WERI-Rb-1 (cell line): ENCODE data around the gene MTUS2.
A peak's percentile ranks its signal among the peaks of the same experiment; 100 is the strongest.

Source experiments
- DNase-seq: peaks from one replicate; pipeline ENCODE4 v3.0.0-alpha.2; 2020
- H3K27ac ChIP-seq: fragments of 250-450 bp; sonication (Bioruptor Pico); 2 replicates; pipeline ENCODE4 v1.5.1; 2020; ENCODE audit warnings: mild to moderate bottlenecking, moderate library complexity
- H3K27me3 ChIP-seq: fragments of 250-450 bp; sonication (Bioruptor Pico); 2 replicates; pipeline ENCODE4 v1.5.1; 2021; ENCODE audit warnings: mild to moderate bottlenecking, low read depth, moderate library complexity; ENCODE audit not compliant: insufficient read depth, severe bottlenecking
- H3K36me3 ChIP-seq: fragments of 250-450 bp; sonication (Bioruptor Pico); 2 replicates; pipeline ENCODE4 v1.5.1; 2020; ENCODE audit warnings: mild to moderate bottlenecking, moderate library complexity
- H3K4me3 ChIP-seq: 2 replicates; pipeline ENCODE4 v1.5.1; 2011; ENCODE audit warnings: low read depth, mild to moderate bottlenecking, control low read depth, low read length
- H3K9me3 ChIP-seq: fragments of 250-450 bp; sonication (Bioruptor Pico); 2 replicates; pipeline ENCODE4 v1.5.1; 2021; ENCODE audit warnings: mild to moderate bottlenecking, moderate library complexity; ENCODE audit not compliant: severe bottlenecking
- TF ChIP-seq, protein P1 (sequence below): IDR thresholded peaks from 2 replicates; pipeline ENCODE4 v1.5.1; 2011; ENCODE audit warnings: low read depth, mild to moderate bottlenecking, control low read depth, inconsistent platforms, low read length

The MTUS2 gene

DNA sequence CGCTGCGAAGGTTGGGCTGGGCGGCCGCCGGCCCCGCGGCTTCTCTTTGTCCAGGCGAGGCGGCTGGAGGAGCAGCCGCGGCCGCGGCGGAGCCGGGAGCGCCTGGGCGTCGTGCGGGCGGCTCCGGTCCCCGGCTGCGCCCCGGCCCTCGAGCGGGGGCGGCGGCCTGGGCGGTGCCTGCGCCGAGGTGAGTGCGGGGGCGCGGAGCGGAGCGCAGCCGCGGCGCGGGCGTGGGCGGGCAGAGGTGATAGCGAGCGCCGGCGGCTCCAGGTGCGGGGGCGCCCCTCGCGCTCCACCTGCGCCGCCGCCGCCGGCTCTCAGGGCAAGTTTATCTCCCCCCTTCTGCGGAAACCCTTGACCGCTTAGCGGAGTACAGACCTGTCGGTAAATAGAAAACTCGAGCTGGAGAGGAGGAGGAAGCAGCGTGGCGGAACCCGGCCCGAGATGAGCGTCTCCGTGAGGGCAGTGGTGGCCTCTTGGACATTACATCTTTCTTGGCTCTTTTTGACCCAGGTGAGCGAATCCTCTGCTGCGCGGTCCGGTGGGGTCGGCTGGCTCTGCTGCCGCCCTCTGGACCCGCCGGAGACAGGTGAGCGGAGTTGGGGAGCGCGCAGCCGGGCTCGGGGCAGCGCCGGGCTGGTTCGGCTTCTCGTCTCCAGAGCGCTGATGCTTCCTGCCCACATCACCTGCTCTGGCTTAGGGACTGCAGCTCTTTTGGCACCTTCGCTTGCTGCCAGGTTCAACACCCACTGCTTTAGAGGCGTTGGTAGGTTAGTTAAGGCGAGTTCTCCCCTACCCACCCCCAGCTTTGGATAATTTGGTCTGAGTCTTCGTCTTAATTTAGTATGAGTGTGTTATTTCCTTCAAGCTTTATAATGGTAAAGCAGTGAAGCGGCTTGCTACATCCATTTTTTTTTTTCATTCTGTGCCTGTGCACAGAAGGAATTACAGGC lies at the start of gene MTUS2:
Gene MTUS2 (plus strand): TSS at position 241 of the 953 bp plus-strand sequence.
- no peak within 1 kb of the TSS for H3K27ac ChIP-seq
- H3K27me3 ChIP-seq, result peaks cover 17% of the 10 kb centered on the region
- no peaks in the 10 kb centered on the region for H3K36me3 ChIP-seq
- TF ChIP-seq, protein P1, sequence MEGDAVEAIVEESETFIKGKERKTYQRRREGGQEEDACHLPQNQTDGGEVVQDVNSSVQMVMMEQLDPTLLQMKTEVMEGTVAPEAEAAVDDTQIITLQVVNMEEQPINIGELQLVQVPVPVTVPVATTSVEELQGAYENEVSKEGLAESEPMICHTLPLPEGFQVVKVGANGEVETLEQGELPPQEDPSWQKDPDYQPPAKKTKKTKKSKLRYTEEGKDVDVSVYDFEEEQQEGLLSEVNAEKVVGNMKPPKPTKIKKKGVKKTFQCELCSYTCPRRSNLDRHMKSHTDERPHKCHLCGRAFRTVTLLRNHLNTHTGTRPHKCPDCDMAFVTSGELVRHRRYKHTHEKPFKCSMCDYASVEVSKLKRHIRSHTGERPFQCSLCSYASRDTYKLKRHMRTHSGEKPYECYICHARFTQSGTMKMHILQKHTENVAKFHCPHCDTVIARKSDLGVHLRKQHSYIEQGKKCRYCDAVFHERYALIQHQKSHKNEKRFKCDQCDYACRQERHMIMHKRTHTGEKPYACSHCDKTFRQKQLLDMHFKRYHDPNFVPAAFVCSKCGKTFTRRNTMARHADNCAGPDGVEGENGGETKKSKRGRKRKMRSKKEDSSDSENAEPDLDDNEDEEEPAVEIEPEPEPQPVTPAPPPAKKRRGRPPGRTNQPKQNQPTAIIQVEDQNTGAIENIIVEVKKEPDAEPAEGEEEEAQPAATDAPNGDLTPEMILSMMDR, result no peak
- peak within 1 kb of the TSS; percentile 16; the same call in 1 of the 2 replicates for H3K4me3 ChIP-seq
- no peak for DNase-seq
- no peaks in the 10 kb centered on the region for H3K9me3 ChIP-seq

DNA sequence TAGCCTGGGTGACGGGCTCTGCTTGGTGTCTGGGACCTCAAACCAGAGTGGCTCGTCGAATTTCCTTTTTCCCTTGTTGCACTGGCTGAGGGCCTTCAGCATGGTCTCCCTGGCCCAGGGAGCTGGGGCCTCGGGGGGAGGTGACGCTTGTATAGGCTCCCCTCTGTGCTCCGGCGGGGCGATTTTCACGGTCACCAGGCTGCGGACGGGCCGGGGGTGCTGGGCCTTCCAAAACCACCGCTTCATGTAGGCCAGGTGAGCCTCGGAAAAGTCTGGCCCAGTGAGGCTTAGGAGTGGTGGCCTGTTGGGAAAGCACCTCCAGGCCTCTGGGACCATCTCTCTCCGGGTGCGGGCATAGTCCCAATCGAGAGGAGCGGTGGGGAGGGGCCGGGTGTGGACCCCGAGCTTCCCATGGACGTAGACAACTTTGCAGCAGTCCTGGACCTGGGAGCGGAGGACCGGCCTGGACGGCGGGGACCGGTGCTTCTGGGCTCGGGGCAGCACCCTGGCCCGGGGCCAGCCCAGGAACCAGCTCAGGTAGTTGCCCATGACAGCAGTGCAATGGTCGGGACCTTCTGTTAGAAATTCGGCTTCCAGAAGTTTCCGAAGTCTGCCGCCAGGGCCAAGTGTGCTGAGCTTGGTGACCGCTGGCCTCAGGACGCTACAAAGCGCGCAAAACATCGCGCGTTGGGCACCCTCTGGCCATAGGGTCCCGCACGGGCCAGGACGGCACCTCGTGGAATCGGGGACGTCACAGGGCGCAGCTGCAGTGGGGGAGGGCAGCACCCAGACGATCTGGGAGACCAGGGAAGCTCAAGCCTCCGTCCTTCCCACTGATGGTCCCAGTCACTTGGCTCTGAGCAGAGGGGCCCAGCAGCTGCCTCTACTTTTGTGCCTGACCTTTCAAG lies 41.6 kb upstream of the MTUS2 start:
- H3K27me3 ChIP-seq, result no peaks in the 10 kb centered on the region
- H3K27ac ChIP-seq, result no peak overlapping the region
- TF ChIP-seq, protein P1, result no peak
- no peaks in the 10 kb centered on the region for H3K9me3 ChIP-seq
- DNase-seq, result no peak
- H3K36me3 ChIP-seq, result no peaks in the 10 kb centered on the region
- no peak overlapping the region for H3K4me3 ChIP-seq

DNA sequence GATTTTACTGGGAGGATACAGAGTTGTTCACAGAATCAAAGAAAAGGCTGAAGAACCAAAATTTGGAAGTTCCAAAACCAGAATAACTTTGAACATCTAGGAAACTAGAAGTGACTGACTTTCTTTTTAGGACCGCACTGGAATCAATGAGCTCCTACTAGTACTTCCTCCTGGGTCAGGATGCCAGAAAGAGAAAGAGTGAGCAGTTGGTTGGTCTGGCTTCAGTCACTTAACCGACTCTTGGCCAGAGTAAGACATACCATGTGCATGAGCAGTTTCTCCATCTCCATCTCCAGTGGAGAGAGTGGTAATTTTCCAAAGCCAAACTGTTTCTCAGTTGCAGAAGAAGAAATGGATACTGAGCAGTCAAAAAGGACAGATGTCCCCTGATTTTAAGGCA lies 27.1 kb upstream of the MTUS2 start:
- Histone ChIP-seq H3K36me3 (no peaks in the 10 kb centered on the region), H3K27ac (no peak overlapping the region), H3K4me3 (no peak overlapping the region), H3K9me3 (no peaks in the 10 kb centered on the region), H3K27me3 (no peaks in the 10 kb centered on the region)
- TF ChIP-seq, protein P1, result no peak
- DNase-seq, result no peak

DNA sequence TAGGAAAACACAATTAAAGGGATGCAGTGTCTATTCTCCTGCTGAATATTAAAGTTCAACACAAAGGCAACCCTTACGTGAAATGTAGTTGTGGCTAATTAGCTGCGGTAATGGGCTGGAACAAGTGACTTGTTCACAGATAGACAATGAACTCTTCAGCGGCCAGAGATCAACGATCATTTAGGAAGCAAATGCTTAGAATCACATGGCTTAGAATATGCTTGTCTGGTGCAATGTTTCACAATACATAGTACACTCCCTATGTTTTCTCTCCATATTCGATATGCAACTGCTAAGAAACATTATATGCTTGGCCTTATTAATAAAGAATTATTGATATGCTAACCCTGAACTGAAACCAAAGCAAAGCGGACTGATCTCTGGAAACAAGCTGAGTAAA lies 25.7 kb upstream of the MTUS2 start:
- TF ChIP-seq, protein P1, result no peak
- no peak for DNase-seq
- H3K36me3 ChIP-seq, result no peaks in the 10 kb centered on the region
- H3K27me3 ChIP-seq, result no peaks in the 10 kb centered on the region
- no peak overlapping the region for H3K27ac ChIP-seq
- no peaks in the 10 kb centered on the region for H3K9me3 ChIP-seq
- H3K4me3 ChIP-seq, result no peak overlapping the region

DNA sequence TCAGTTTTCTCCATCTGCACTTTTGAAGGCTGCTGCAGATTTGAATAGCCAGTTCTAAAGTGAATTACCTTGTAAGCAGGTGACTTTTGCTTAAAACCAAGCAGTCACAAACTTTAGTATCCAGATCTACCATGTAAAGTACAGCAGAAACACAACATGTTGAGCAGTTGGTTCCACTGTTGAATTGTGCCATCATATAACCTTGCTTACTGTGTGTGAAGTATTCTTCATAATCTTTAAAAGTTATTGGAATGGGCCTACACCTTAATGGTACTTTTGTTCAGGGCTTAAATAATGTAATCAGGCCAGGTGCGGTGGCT lies 23.2 kb upstream of the MTUS2 start:
- H3K27ac ChIP-seq, result no peak overlapping the region
- TF ChIP-seq, protein P1, result no peak
- H3K36me3 ChIP-seq, result no peaks in the 10 kb centered on the region
- DNase-seq, result no peak
- no peak overlapping the region for H3K4me3 ChIP-seq
- H3K9me3 ChIP-seq, result no peaks in the 10 kb centered on the region
- H3K27me3 ChIP-seq, result no peaks in the 10 kb centered on the region
